Mammary epithelial cell (primary cell): ENCODE measurements around the gene PROX1.

Experiments used
- CTCF ChIP-seq, 2 donors: IDR thresholded peaks in 1 of 2; conservative IDR thresholded peaks in 1 of 2; 2 replicates each; pipeline ENCODE4 v1.5.1; 2011 to 2012; ENCODE audit warnings: inconsistent platforms in 2 of 2, low read length in 2 of 2, mild to moderate bottlenecking in 2 of 2, control low read depth in 1 of 2, low read depth in 1 of 2; ENCODE audit not compliant: insufficient read depth in 1 of 2; ENCODE audit errors: extremely low read depth in 1 of 2
- EZH2 ChIP-seq: IDR thresholded peaks from 2 replicates; pipeline ENCODE4 v1.6.1; 2012; ENCODE audit warnings: low read length, inconsistent platforms, borderline replicate concordance

- TF ChIP-seq CTCF (conservative IDR thresholded peaks at IDR 0.05 in 1 of 2, IDR thresholded peaks at IDR 0.05 in 1 of 2; ENCODE audit: extremely low read depth in 1 of 2, insufficient read depth in 1 of 2, low read depth in 1 of 2, low read length in 2 of 2) (no peak), EZH2 (no peak)
Observed at GRCh38 chr1:213977909-213978308, 9.9 kb upstream of the PROX1 start.
